OCI-LY1 (cell line): Measurements from ENCODE around the gene QRICH1.

Source experiments
- EZH2 ChIP-seq: fragments of 200-600 bp; sonication (generic), shearing (Covaris generic); IDR thresholded peaks from 2 replicates; pipeline ENCODE4 v1.8.0; 2017; ENCODE audit warnings: borderline replicate concordance, mixed run types, mild to moderate bottlenecking, antibody characterized with exemption, low read length, moderate library complexity, mixed read lengths
- TF ChIP-seq, protein P1 (sequence below): fragments of 200-600 bp; sonication (generic), shearing (Covaris generic); IDR thresholded peaks from 2 replicates; pipeline ENCODE4 v1.5.1; 2017; ENCODE audit warnings: mild to moderate bottlenecking, antibody characterized with exemption, low read length, moderate library complexity, mixed read lengths

DNA sequence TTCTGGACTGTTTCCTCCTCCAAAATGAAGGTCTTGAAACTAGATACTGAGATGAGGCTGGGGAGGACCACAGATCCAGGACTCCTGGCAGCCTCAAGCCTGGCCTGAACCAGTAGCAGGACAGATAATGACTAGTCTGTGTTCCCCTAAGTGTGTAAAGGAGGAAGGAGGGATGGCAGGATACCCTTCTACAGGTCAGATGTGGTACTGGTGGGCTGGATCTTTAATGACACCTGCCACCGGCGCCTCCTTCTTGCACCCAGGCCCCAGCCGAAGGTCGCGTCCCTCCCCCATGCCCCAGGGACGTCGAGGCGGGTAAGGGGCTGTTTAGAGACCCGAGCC is 26.2 kb upstream of the QRICH1 start:
- TF ChIP-seq, protein P1, sequence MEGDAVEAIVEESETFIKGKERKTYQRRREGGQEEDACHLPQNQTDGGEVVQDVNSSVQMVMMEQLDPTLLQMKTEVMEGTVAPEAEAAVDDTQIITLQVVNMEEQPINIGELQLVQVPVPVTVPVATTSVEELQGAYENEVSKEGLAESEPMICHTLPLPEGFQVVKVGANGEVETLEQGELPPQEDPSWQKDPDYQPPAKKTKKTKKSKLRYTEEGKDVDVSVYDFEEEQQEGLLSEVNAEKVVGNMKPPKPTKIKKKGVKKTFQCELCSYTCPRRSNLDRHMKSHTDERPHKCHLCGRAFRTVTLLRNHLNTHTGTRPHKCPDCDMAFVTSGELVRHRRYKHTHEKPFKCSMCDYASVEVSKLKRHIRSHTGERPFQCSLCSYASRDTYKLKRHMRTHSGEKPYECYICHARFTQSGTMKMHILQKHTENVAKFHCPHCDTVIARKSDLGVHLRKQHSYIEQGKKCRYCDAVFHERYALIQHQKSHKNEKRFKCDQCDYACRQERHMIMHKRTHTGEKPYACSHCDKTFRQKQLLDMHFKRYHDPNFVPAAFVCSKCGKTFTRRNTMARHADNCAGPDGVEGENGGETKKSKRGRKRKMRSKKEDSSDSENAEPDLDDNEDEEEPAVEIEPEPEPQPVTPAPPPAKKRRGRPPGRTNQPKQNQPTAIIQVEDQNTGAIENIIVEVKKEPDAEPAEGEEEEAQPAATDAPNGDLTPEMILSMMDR, result no peak
- TF ChIP-seq EZH2, result no peak
